Skeletal muscle satellite cell (primary cell): ENCODE measurements around the gene ADCY1.

Experiments
- H3K27me3 ChIP-seq: 2 replicates; pipeline ENCODE4 v1.7.0; 2013; ENCODE audit warnings: low read length; ENCODE audit not compliant: control insufficient read depth, insufficient read depth
- H3K36me3 ChIP-seq: 2 replicates; pipeline ENCODE4 v1.7.0; 2013; ENCODE audit warnings: mild to moderate bottlenecking, control low read depth, low read length; ENCODE audit not compliant: insufficient read depth
- H3K4me1 ChIP-seq: 2 replicates; pipeline ENCODE4 v1.7.0; 2013; ENCODE audit warnings: low read length; ENCODE audit not compliant: control insufficient read depth, insufficient read depth
- H3K4me2 ChIP-seq: 2 replicates; pipeline ENCODE4 v1.7.0; 2013; ENCODE audit warnings: mild to moderate bottlenecking, low read length
- H3K4me3 ChIP-seq: 2 replicates; pipeline ENCODE4 v1.7.0; 2013; ENCODE audit warnings: low read length
- H3K9ac ChIP-seq: 2 replicates; pipeline ENCODE4 v1.7.0; 2013; ENCODE audit warnings: mild to moderate bottlenecking, low read depth, low read length, moderate library complexity
- H3K9me3 ChIP-seq: replicated peaks from 2 replicates; pipeline ENCODE4 v1.7.0; 2013; ENCODE audit warnings: mild to moderate bottlenecking, control low read depth, low read length

ADCY1 gene

GRCh38 chr7:45708046-45708950, 134.1 kb downstream of the ADCY1 start:
- H3K27me3 ChIP-seq, result peaks cover 28% of the 10 kb centered on the region
- no peak overlapping the region for H3K4me2 ChIP-seq
- H3K9me3 ChIP-seq, result no peaks in the 10 kb centered on the region
- peaks cover 11% of the 10 kb centered on the region for H3K4me1 ChIP-seq
- no peak overlapping the region for H3K9ac ChIP-seq
- no peaks in the 10 kb centered on the region for H3K36me3 ChIP-seq
- H3K4me3 ChIP-seq, result no peak overlapping the region

- Histone ChIP-seq H3K9ac (no peak overlapping the region), H3K4me1 (peaks cover 11% of the 10 kb centered on the region), H3K9me3 (no peaks in the 10 kb centered on the region), H3K4me2 (peak overlapping the region; percentile 1), H3K27me3 (peaks cover 34% of the 10 kb centered on the region), H3K4me3 (no peak overlapping the region), H3K36me3 (no peaks in the 10 kb centered on the region)
Measured at GRCh38 chr7:45709168-45710042, 135.2 kb downstream of the ADCY1 start.

- Histone ChIP-seq H3K36me3 (no peaks in the 10 kb centered on the region), H3K9ac (no peak overlapping the region), H3K4me3 (no peak overlapping the region), H3K4me2 (no peak overlapping the region), H3K27me3 (peaks cover 42% of the 10 kb centered on the region), H3K9me3 (no peaks in the 10 kb centered on the region), H3K4me1 (peaks cover 11% of the 10 kb centered on the region)
Measured at GRCh38 chr7:45710271-45711160, 136.3 kb downstream of the ADCY1 start.

GRCh38 chr7:45711161-45711490, 137.0 kb downstream of the ADCY1 start:
- Histone ChIP-seq H3K9ac (no peak overlapping the region), H3K4me3 (no peak overlapping the region), H3K9me3 (no peaks in the 10 kb centered on the region), H3K4me2 (no peak overlapping the region), H3K4me1 (peaks cover 11% of the 10 kb centered on the region), H3K36me3 (no peaks in the 10 kb centered on the region), H3K27me3 (peaks cover 42% of the 10 kb centered on the region)

GRCh38 chr7:45712057-45712689, 138.0 kb downstream of the ADCY1 start:
- Histone ChIP-seq H3K4me1 (peaks cover 11% of the 10 kb centered on the region), H3K9ac (no peak overlapping the region), H3K36me3 (no peaks in the 10 kb centered on the region), H3K4me3 (no peak overlapping the region), H3K9me3 (no peaks in the 10 kb centered on the region), H3K27me3 (peaks cover 47% of the 10 kb centered on the region), H3K4me2 (no peak overlapping the region)

- Histone ChIP-seq H3K36me3 (no peaks in the 10 kb centered on the region), H3K9me3 (no peaks in the 10 kb centered on the region), H3K27me3 (peaks cover 44% of the 10 kb centered on the region), H3K9ac (no peak overlapping the region), H3K4me2 (no peak overlapping the region), H3K4me1 (peaks cover 11% of the 10 kb centered on the region), H3K4me3 (no peak overlapping the region)
Measured at GRCh38 chr7:45712872-45713668, 138.9 kb downstream of the ADCY1 start.

- Histone ChIP-seq H3K4me1 (peaks cover 10% of the 10 kb centered on the region), H3K9me3 (no peaks in the 10 kb centered on the region), H3K9ac (no peak overlapping the region), H3K4me3 (no peak overlapping the region), H3K27me3 (peaks cover 36% of the 10 kb centered on the region), H3K4me2 (no peak overlapping the region), H3K36me3 (no peaks in the 10 kb centered on the region)
Measured at GRCh38 chr7:45713669-45714520, 139.7 kb downstream of the ADCY1 start.

GRCh38 chr7:45714521-45714820, 140.3 kb downstream of the ADCY1 start:
- peaks cover 4% of the 10 kb centered on the region for H3K4me1 ChIP-seq
- H3K9ac ChIP-seq, result no peak overlapping the region

GRCh38 chr7:45715471-45716352, 141.5 kb downstream of the ADCY1 start:
- no peak overlapping the region for H3K4me2 ChIP-seq
- H3K9ac ChIP-seq, result no peak overlapping the region
- H3K36me3 ChIP-seq, result no peaks in the 10 kb centered on the region
- no peak overlapping the region for H3K4me3 ChIP-seq
- no peaks in the 10 kb centered on the region for H3K4me1 ChIP-seq
- H3K27me3 ChIP-seq, result peaks cover 29% of the 10 kb centered on the region
- H3K9me3 ChIP-seq, result no peaks in the 10 kb centered on the region

More at GRCh38 chr7:45714521-45714820, 140.3 kb downstream of the ADCY1 start:
- no peaks in the 10 kb centered on the region for H3K9me3 ChIP-seq
- peaks cover 30% of the 10 kb centered on the region for H3K27me3 ChIP-seq
- no peak overlapping the region for H3K4me3 ChIP-seq
- H3K4me2 ChIP-seq, result no peak overlapping the region
- H3K36me3 ChIP-seq, result no peaks in the 10 kb centered on the region
